ENCODE data around the gene TACR2.

TACR2 gene

DNA sequence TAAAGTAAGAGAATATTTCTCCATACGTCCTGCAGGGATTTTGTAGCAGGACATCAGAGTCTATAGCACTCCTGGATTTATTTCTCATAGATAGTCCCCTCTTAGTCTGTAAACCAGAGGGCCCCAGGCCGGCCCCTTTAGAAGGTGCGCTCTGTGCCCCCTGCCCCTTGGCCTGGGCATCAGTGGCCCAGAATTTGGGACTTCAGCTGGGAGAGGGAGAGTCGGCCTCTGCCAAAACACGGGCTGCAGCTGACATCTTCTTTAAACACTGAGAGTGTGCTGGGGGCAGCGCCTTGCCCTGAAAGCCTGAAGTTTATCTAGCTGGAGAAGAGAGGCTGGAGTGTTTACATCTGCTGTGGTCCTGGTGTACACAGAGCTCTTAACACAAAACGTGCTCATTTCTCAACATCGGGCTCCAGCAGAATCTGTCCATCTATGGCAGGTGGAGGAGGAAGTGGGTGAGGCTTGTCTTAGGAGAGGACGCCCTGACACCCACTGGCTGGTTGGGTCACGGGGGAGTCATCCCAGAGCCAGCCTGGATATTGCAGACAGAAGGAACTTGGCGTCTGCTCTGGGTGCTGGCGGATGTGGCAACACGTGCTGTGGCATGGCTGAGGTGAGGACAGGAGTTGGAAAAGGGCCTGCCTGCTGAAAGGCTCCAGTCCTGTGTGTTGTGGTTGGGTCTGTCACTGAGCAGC lies 5.0 kb upstream of the TACR2 start:
- TF ChIP-seq, protein P1, sequence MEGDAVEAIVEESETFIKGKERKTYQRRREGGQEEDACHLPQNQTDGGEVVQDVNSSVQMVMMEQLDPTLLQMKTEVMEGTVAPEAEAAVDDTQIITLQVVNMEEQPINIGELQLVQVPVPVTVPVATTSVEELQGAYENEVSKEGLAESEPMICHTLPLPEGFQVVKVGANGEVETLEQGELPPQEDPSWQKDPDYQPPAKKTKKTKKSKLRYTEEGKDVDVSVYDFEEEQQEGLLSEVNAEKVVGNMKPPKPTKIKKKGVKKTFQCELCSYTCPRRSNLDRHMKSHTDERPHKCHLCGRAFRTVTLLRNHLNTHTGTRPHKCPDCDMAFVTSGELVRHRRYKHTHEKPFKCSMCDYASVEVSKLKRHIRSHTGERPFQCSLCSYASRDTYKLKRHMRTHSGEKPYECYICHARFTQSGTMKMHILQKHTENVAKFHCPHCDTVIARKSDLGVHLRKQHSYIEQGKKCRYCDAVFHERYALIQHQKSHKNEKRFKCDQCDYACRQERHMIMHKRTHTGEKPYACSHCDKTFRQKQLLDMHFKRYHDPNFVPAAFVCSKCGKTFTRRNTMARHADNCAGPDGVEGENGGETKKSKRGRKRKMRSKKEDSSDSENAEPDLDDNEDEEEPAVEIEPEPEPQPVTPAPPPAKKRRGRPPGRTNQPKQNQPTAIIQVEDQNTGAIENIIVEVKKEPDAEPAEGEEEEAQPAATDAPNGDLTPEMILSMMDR (IDR thresholded peaks at IDR 0.05; ENCODE audit: low read depth, low read length) = no peak
- TF ChIP-seq POLR2A (IDR thresholded peaks at IDR 0.05; ENCODE audit: extremely low read depth, insufficient read length) (no peak), MAX (IDR thresholded peaks at IDR 0.05; ENCODE audit: low read depth, low read length) (peak; percentile 92), MYC (IDR thresholded peaks at IDR 0.05; ENCODE audit: low read depth, low read length) (peak; percentile 91)
- no peak overlapping the region for H3K4me3 ChIP-seq (ENCODE audit: low read depth, low read length)
- DNase-seq (ENCODE audit: low read depth) = peak; percentile 85

GRCh38 chr10:69419744-69420126 lies 3.0 kb upstream of the TACR2 start:
- no peak for DNase-seq (ENCODE audit: low read depth)
- TF ChIP-seq MYC (IDR thresholded peaks at IDR 0.05; ENCODE audit: low read depth, low read length) (no peak), MAX (IDR thresholded peaks at IDR 0.05; ENCODE audit: low read depth, low read length) (no peak), POLR2A (IDR thresholded peaks at IDR 0.05; ENCODE audit: extremely low read depth, insufficient read length) (no peak)
- TF ChIP-seq, protein P1 (IDR thresholded peaks at IDR 0.05; ENCODE audit: low read depth, low read length) = no peak
- no peak overlapping the region for H3K4me3 ChIP-seq (ENCODE audit: low read depth, low read length)

- TF ChIP-seq, protein P1 (IDR thresholded peaks at IDR 0.05; ENCODE audit: low read depth, low read length) = no peak
- TF ChIP-seq MYC (IDR thresholded peaks at IDR 0.05; ENCODE audit: low read depth, low read length) (no peak), MAX (IDR thresholded peaks at IDR 0.05; ENCODE audit: low read depth, low read length) (no peak), POLR2A (IDR thresholded peaks at IDR 0.05; ENCODE audit: extremely low read depth, insufficient read length) (no peak)
- DNase-seq (ENCODE audit: low read depth) = no peak
- no peak overlapping the region for H3K4me3 ChIP-seq (ENCODE audit: low read depth, low read length)
These were observed 2.5 kb upstream of the TACR2 start for GRCh38 chr10:69419096-69419743.

GRCh38 chr10:69418052-69418752 lies 1.5 kb upstream of the TACR2 start:
- no peak overlapping the region for H3K4me3 ChIP-seq (ENCODE audit: low read depth, low read length)
- no peak for DNase-seq (ENCODE audit: low read depth)

DNA sequence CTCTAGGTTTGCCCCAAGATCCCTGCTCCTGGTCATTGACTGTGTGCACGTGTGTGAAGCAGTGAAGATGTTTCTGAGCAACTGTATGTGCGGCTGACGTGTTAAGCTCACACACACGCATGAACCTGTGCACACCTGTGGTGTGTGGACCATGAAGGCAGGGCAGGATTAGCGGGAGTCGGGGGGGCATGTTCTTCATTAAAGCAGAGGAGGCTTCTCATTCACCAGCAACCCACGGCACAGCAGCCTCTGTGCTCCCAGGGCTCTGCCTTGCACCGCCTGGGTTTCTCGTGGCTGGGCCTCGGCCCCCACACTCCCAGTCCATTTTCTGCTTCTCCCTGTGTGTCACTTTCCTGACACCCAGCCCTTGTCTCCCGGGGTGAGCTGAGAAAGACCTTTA lies 824 bp upstream of the TACR2 start:
- H3K4me3 ChIP-seq (ENCODE audit: low read depth, low read length) = no peak overlapping the region
- DNase-seq (ENCODE audit: low read depth) = no peak
- TF ChIP-seq MAX (IDR thresholded peaks at IDR 0.05; ENCODE audit: low read depth, low read length) = no peak
- TF ChIP-seq, protein P1 (IDR thresholded peaks at IDR 0.05; ENCODE audit: low read depth, low read length) = no peak

More at GRCh38 chr10:69418052-69418752, 1.5 kb upstream of the TACR2 start:
- TF ChIP-seq MAX (IDR thresholded peaks at IDR 0.05; ENCODE audit: low read depth, low read length) (no peak), POLR2A (IDR thresholded peaks at IDR 0.05; ENCODE audit: extremely low read depth, insufficient read length) (no peak), MYC (IDR thresholded peaks at IDR 0.05; ENCODE audit: low read depth, low read length) (no peak)
- TF ChIP-seq, protein P1 (IDR thresholded peaks at IDR 0.05; ENCODE audit: low read depth, low read length) = no peak

Measured in NB4 (cell line).